Activated T-helper 9 cell treated with anti-CD3 and anti-CD28 coated beads, Interleukin-2, amount 50 U/mL, for 16 hours (primary cell): ENCODE measurements around the gene LGMN.
A peak's percentile ranks its signal among the peaks of the same experiment; 100 is the strongest.

ENCODE experiments used
- DNase-seq: peaks from one replicate; pipeline ENCODE4 v3.0.0-alpha.2; 2020; ENCODE audit warnings: low read depth

The LGMN gene

GRCh38 chr14:92726135-92726932 is 22.1 kb downstream of the LGMN start:
- no peak for DNase-seq

- no peak for DNase-seq
These were observed 23.7 kb downstream of the LGMN start for GRCh38 chr14:92724516-92725340.

- no peak for DNase-seq
These were observed 28.5 kb downstream of the LGMN start for GRCh38 chr14:92719890-92720323.

- DNase-seq = no peak
These were observed 29.0 kb downstream of the LGMN start for GRCh38 chr14:92719421-92719820.

GRCh38 chr14:92718664-92719063 is 29.8 kb downstream of the LGMN start:
- DNase-seq = no peak

- no peak for DNase-seq
These were observed 30.8 kb downstream of the LGMN start for GRCh38 chr14:92717571-92718042.

- DNase-seq = no peak
These were observed 32.3 kb downstream of the LGMN start for GRCh38 chr14:92716131-92716530.

GRCh38 chr14:92714739-92715307 is 33.6 kb downstream of the LGMN start:
- peak; percentile 70 for DNase-seq

GRCh38 chr14:92712654-92713051 is 35.8 kb downstream of the LGMN start:
- DNase-seq = no peak

- no peak for DNase-seq
These were observed 36.3 kb downstream of the LGMN start for GRCh38 chr14:92711976-92712653.

GRCh38 chr14:92710001-92710341 is 38.5 kb downstream of the LGMN start:
- DNase-seq = no peak

- no peak for DNase-seq
These were observed 39.0 kb downstream of the LGMN start for GRCh38 chr14:92709340-92710000.

- no peak for DNase-seq
These were observed 42.0 kb downstream of the LGMN start for GRCh38 chr14:92706386-92706785.

GRCh38 chr14:92704821-92705220 is 43.6 kb downstream of the LGMN start:
- DNase-seq = no peak

- no peak for DNase-seq
These were observed 44.2 kb downstream of the LGMN start for GRCh38 chr14:92704036-92704804.

GRCh38 chr14:92703516-92703915 is 44.9 kb downstream of the LGMN start:
- no peak for DNase-seq

GRCh38 chr14:92702441-92702918 is 45.9 kb downstream of the LGMN start:
- DNase-seq = no peak

- DNase-seq = no peak
These were observed 46.6 kb downstream of the LGMN start for GRCh38 chr14:92701826-92702225.

- DNase-seq = no peak
These were observed 50.0 kb downstream of the LGMN start for GRCh38 chr14:92698393-92698792.

- DNase-seq = no peak
These were observed 52.1 kb downstream of the LGMN start for GRCh38 chr14:92696366-92696765.

GRCh38 chr14:92695562-92695961 is 52.9 kb downstream of the LGMN start:
- DNase-seq = no peak
